Stimulated activated CD4-positive, alpha-beta T cell treated with anti-CD3 and anti-CD28 coated beads, TNF-alpha, amount 100 ng/mL, for 24 hours (primary cell): ENCODE results near the gene C6orf132.

Source experiments
- DNase-seq, 3 experiments: peaks; one replicate each; pipeline ENCODE4 v3.0.0-alpha.2; 2020; ENCODE audit warnings: low read depth in 3 of 3

The C6orf132 gene

GRCh38 chr6:42135161-42135560, 7.3 kb downstream of the C6orf132 start:
- no peak for DNase-seq

GRCh38 chr6:42133926-42134325, 8.5 kb downstream of the C6orf132 start:
- no peak for DNase-seq

DNA sequence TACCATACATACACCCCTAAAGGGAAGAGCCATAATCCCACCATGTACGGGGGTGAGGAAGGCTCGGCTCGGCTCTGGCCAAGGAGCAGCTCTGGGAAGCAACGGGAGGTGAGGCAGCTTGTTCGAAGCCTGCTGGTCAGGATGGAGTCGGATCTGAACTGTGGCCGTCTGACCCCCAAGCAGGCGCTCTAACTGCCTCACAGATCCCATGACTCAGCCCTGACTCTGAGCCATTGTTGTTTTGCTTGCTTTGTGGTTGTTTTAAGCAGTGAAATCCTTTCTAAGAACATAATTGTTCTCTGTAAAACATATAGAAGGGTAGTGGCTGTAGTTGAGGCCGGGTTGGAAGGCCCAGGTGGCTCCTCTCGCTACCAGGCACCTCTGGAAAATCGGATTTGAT, 10.9 kb downstream of the C6orf132 start:
- no peak for DNase-seq

DNA sequence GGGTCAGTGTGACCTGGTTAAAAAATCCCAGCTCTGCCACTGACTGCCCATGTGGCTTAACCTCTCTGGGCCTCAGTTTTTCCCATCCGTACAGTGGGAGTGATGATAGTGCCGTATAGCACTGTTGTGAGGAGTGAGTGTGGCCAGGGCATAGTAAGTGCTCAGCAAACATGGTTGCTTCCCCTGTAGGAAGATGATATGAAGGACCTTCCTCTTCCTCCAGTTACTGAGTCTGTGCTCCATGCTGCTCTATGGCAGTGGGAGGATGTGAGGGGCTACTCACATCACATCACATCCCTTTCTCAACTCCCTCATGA, 13.1 kb downstream of the C6orf132 start:
- DNase-seq, result no peak

DNA sequence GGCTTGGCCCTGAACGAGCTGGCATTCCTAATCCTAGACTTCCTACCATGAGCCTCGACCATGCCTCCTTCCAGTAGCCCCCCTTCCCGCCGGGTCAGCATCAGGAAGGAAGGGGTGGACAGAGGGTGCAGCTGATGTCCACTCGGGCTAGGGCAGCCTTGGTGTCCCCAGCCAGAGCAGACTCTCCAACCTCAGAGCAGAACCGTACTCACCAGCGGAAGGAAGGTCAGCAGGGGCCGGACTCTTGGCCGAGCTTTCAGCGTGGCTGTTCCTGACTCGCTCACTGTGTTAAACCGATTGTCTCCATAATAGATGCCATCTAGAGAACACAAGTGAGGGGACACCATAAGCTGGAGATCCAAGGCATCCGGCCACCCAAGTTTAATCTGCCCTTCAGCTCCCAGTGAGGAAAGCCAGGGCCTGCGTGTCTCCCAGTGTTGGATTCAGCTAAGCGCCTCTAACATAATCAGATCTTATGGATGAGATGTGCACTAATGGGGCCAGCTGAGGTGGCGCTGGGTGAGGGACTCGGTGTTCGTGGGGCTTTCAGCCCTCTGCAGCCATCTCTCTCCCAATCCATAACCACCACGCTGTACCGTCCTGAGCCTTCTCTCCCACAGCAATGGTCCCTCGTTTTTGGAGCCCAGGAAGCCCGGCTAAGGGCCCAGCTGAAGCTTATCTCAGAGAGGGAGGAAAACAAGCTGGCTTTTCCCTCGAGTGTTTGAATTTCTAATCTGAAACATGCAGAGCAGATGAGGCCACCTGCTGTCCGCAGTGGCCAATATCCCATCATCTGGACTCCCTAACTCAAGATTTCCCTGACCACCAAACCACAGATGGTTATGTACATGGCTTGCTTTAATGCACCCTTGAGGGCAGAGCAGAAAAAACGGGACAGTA, 13.7 kb downstream of the C6orf132 start:
- no peak for DNase-seq

GRCh38 chr6:42125663-42126062, 16.8 kb downstream of the C6orf132 start:
- DNase-seq, result no peak

DNA sequence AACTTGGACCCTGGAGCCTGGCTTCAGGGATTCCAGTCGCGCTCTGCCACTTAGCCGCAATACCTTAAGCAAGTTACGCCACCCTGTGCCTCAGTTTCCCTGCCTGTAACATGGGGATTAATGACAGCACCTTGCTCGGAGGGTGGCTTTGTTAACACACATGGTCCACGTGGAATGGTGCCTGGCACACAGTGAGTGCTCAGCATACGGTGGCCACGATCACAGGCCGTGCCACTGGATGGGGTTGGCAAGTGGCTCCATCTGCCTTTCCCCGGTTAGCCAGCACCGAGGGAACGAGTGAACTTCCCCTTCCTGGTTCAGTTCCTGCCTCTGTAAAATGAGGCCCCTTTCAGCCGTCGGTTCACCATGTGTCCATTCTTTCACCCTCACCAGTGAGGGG, 17.2 kb downstream of the C6orf132 start:
- DNase-seq, result no peak

DNA sequence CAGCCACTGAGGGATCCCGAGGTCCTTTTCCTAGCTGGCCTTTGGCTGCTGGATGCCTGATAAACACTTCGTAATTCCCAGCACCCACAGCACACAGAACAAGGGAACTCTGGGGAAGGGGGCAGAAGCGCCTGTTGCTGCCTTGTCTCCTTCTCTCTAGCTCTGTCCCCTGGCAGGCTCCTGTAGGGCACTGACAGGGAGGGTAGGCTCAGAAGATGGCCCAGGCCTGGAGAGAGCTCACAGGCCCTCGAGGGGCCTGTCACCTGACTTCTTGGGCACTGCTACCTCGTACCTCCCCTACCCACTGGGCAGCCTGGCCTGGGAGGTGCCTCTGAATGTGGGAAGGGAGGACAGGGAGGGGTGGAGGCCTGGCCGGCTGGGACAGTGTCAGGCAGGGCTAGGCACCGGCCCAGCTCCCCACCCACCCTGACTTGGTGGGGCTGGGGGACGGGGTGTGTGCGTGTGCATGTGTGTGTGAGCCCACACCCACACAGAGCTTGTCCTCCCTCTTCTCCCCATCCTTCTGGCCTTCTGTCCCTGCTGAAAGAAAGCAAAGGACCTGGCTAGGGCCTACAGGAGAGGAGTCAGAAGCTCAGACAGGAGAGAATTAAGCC, 18.1 kb downstream of the C6orf132 start:
- DNase-seq, result no peak

DNA sequence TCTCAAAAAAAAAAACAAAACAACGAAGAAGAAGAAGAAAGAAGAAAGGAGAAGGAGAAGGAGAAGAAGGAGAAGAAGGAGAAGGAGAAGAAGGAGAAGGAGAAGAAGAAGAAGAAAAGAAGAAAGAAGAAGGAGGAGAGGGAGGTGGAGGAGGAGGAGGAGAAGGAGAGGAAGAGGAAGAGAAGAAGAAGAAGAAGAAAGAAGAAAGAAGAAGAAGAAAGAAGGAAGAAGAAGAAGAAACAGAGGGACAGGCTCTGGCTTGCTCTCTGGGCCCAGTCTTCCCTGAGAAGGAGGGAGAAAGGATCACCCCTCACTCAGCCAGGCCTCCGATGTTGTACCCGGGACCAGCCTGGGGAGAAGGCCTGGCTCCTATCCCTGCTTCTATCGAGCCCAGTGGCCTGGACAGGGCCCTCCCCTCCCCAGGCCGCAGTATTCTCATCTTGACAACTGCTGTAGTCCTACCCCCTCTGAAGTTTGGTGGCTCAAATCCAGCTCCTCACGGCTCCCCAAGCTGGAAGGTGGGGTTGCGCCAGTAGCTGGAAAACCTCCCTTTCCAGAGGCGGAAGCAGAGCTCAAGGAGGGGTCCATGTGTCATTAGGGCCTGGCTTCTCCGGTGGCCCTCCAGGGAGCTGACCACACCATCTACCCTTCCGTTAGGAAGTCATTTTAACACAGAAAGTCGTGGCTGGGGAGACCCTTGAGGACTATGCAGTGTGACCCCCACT, 18.9 kb downstream of the C6orf132 start:
- DNase-seq, result no peak

- DNase-seq, result no peak
These were observed 21.2 kb downstream of the C6orf132 start for GRCh38 chr6:42120895-42121865.

- no peak for DNase-seq
These were observed 24.0 kb downstream of the C6orf132 start for GRCh38 chr6:42118162-42119001.

- DNase-seq, result no peak
These were observed 24.6 kb downstream of the C6orf132 start for GRCh38 chr6:42117843-42118161.

GRCh38 chr6:42113936-42114636, 28.3 kb downstream of the C6orf132 start:
- no peak for DNase-seq

GRCh38 chr6:42112351-42112750, 30.1 kb downstream of the C6orf132 start:
- no peak for DNase-seq

DNA sequence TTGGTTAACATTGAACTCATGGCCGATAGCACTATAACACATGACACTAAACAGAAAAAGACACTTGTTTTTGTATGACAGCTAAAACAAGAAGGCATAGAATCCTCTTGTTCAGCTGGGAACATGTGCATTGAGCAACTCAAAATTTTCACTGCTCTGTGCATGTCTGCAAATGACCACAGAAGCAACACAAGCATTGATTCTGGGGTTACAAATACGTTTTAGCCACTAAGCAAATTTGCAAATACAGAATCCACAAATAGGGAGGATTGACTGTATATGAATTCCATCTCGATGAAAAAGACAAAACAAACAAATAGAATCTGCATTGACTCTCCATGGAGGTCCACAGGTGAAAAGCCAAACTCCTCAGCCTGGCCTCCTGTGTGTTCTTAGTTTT, 31.7 kb downstream of the C6orf132 start:
- DNase-seq, result no peak

- DNase-seq, result no peak
These were observed 34.3 kb downstream of the C6orf132 start for GRCh38 chr6:42108071-42108470.

- DNase-seq, result no peak
These were observed 36.1 kb downstream of the C6orf132 start for GRCh38 chr6:42106112-42107023.

GRCh38 chr6:42105709-42106108, 36.7 kb downstream of the C6orf132 start:
- DNase-seq, result no peak

GRCh38 chr6:42105156-42105648, 37.2 kb downstream of the C6orf132 start:
- DNase-seq, result no peak
